CD14-positive monocyte (primary cell): ENCODE measurements around the gene MPND. TPM values are rescaled to one million over a fixed set of nuclear protein-coding genes. Genes with fewer than 3 reads are reported as not detected.

ENCODE experiments used
- DNase-seq, 3 donors: peaks; one replicate each; pipeline ENCODE4 v3.0.0-alpha.2; 2011 to 2022
- H2AFZ ChIP-seq: 2 replicates; pipeline ENCODE4 v1.6.0; 2012; ENCODE audit warnings: mild to moderate bottlenecking, low read depth, low read length, inconsistent platforms; ENCODE audit not compliant: insufficient read depth, poor library complexity, severe bottlenecking
- H3K27ac ChIP-seq, 2 donors: 1 replicate in 1 of 2; 2 replicates in 1 of 2; pipeline ENCODE4 v1.5.1; 2012 to 2013; ENCODE audit warnings: low read length in 2 of 2, control low read depth in 1 of 2, inconsistent platforms in 1 of 2, low read depth in 1 of 2, mild to moderate bottlenecking in 1 of 2
- H3K27me3 ChIP-seq, 2 donors: one replicate each; pipeline versions ENCODE4 v1.6.0 to v1.6.1; 2011 to 2013; ENCODE audit warnings: low read length in 2 of 2; ENCODE audit not compliant: control insufficient read depth in 2 of 2, insufficient read depth in 2 of 2
- H3K36me3 ChIP-seq, 2 donors: replicated peaks in 1 of 2; 1 replicate in 1 of 2; 2 replicates in 1 of 2; pipeline versions ENCODE4 v1.5.1 to v1.6.1; 2012 to 2013; ENCODE audit warnings: low read length in 2 of 2, control low read depth in 1 of 2, inconsistent platforms in 1 of 2, mild to moderate bottlenecking in 1 of 2; ENCODE audit not compliant: insufficient read depth in 2 of 2, control insufficient read depth in 1 of 2
- H3K4me1 ChIP-seq, 2 donors: 1 replicate in 1 of 2; 2 replicates in 1 of 2; pipeline versions ENCODE4 v1.5.1 to v1.6.1; 2012 to 2013; ENCODE audit warnings: low read length in 2 of 2, control low read depth in 1 of 2, inconsistent platforms in 1 of 2, mild to moderate bottlenecking in 1 of 2, moderate library complexity in 1 of 2; ENCODE audit not compliant: insufficient read depth in 2 of 2, control insufficient read depth in 1 of 2
- H3K4me2 ChIP-seq: replicated peaks from 2 replicates; pipeline ENCODE3; 2012; ENCODE audit warnings: low read length, moderate library complexity, mild to moderate bottlenecking; ENCODE audit not compliant: poor library complexity, severe bottlenecking; ENCODE audit errors: extremely low read depth
- H3K4me3 ChIP-seq, 3 experiments: fragments of 200-600 bp in 1 of 3; sonication (generic) in 1 of 3; replicated peaks in 1 of 3; 1 replicate in 2 of 3; 2 replicates in 1 of 3; pipeline ENCODE4 v1.5.1; 2011 to 2013; ENCODE audit warnings: low read length in 3 of 3, mild to moderate bottlenecking in 3 of 3, control low read depth in 2 of 3, low read depth in 2 of 3, inconsistent platforms in 1 of 3, moderate library complexity in 1 of 3
- H3K79me2 ChIP-seq: 2 replicates; pipeline ENCODE4 v1.6.0; 2012; ENCODE audit warnings: mild to moderate bottlenecking, control low read depth, inconsistent platforms, low read length, moderate library complexity; ENCODE audit not compliant: insufficient read depth
- H3K9ac ChIP-seq: 2 replicates; pipeline ENCODE4 v1.6.0; 2017; ENCODE audit warnings: low read length, mild to moderate bottlenecking; ENCODE audit not compliant: insufficient read depth, poor library complexity, severe bottlenecking
- H3K9me3 ChIP-seq, 2 donors: replicated peaks in 1 of 2; 1 replicate in 1 of 2; 2 replicates in 1 of 2; pipeline versions ENCODE4 v1.5.1 to v1.6.1; 2012 to 2013; ENCODE audit warnings: low read length in 2 of 2, control low read depth in 1 of 2; ENCODE audit not compliant: control insufficient read depth in 1 of 2, insufficient read depth in 1 of 2
- H4K20me1 ChIP-seq: 2 replicates; pipeline ENCODE4 v1.6.0; 2012; ENCODE audit warnings: mild to moderate bottlenecking, low read length, control low read depth, moderate library complexity; ENCODE audit not compliant: insufficient read depth
- H3K27ac Mint-ChIP-seq, 7 donors: one replicate each; pipeline ENCODE4 v1.8.0; 2020; ENCODE audit warnings: mild to moderate bottlenecking in 7 of 7, mixed read lengths in 7 of 7, moderate library complexity in 6 of 7, inconsistent platforms in 2 of 7
- H3K27me3 Mint-ChIP-seq, 3 donors: one replicate each; pipeline ENCODE4 v1.8.0; 2021 to 2022; ENCODE audit warnings: low read depth in 3 of 3, mild to moderate bottlenecking in 3 of 3, mixed read lengths in 3 of 3, moderate library complexity in 3 of 3, inconsistent platforms in 1 of 3
- H3K36me3 Mint-ChIP-seq, 2 donors: one replicate each; pipeline ENCODE4 v1.8.0; 2020; ENCODE audit warnings: mixed read lengths in 2 of 2, inconsistent platforms in 1 of 2, mild to moderate bottlenecking in 1 of 2
- H3K4me1 Mint-ChIP-seq: one replicate; pipeline ENCODE4 v1.8.0; 2020; ENCODE audit warnings: mild to moderate bottlenecking, mixed read lengths
- H3K4me3 Mint-ChIP-seq, 2 donors: one replicate each; pipeline ENCODE4 v1.8.0; 2020; ENCODE audit warnings: mild to moderate bottlenecking in 2 of 2, mixed read lengths in 2 of 2, moderate library complexity in 1 of 2
- H3K9me3 Mint-ChIP-seq, 7 donors: one replicate each; pipeline ENCODE4 v1.8.0; 2020 to 2022; ENCODE audit warnings: mixed read lengths in 7 of 7, mild to moderate bottlenecking in 6 of 7, moderate library complexity in 6 of 7, inconsistent platforms in 2 of 7
- CTCF ChIP-seq: fragments of 200-600 bp; IDR thresholded peaks from one replicate; pipeline ENCODE4 v1.8.0; 2022; ENCODE audit warnings: antibody characterized with exemption, mild to moderate bottlenecking
- WGBS: methylation state at CpG from one replicate; pipeline ENCODE4 v1.1.5; 2013; ENCODE audit warnings: missing lambda C conversion rate; ENCODE audit not compliant: insufficient coverage; 5-methylcytosine and 5-hydroxymethylcytosine counted together
- intact Hi-C, 2 donors: fragments of 100-400 bp; cut with micrococcal nuclease; formaldehyde crosslinking; loops; one replicate each; pipeline versions ENCODE4 v1.15.0 to v1.15.1; 2023
- polyA plus RNA-seq, 3 donors: library from polyadenylated mRNA; depleted of rRNA in 1 of 3; unstranded in 2 of 3; stranded (reverse) in 1 of 3; fragments of 300-500 nt in 2 of 3; fragments of >200 nt in 1 of 3; fragmentation: Illumina TruSeq in 2 of 3; gene quantifications; 1 replicate in 2 of 3; 2 replicates in 1 of 3; pipeline ENCODE4 v1.2.3, GENCODE V29; 2012 to 2021

MPND gene
- polyA plus RNA-seq, 3 donors = 6.5 to 15.9 (median 7.0) TPM

GRCh38 chr19:4303819-4304537, 39.4 kb upstream of the MPND start:
- no peak for TF ChIP-seq CTCF
- Histone ChIP-seq H3K4me3 (no peak overlapping the region), H4K20me1 (no peaks in the 10 kb centered on the region), H3K27ac (no peak overlapping the region), H3K9me3 (no peaks in the 10 kb centered on the region), H3K9ac (no peak overlapping the region), H3K79me2 (no peaks in the 10 kb centered on the region), H3K4me1 (peaks cover 0 to 4% of the 10 kb centered on the region in 2 donors), H3K4me2 (peak overlapping the region; percentile 36), H3K27me3 (no peaks in the 10 kb centered on the region), H3K36me3 (no peaks in the 10 kb centered on the region), H2AFZ (peak overlapping the region; percentile 41)
- intact Hi-C loops = no loop called here
- no peak for DNase-seq
- H3K27ac Mint-ChIP-seq = no peak overlapping the region
- WGBS = 44% methylated on average over 7 of the region's 18 CpGs
- H3K4me1 Mint-ChIP-seq = peaks cover 12% of the 10 kb centered on the region
- H3K36me3 Mint-ChIP-seq = no peaks in the 10 kb centered on the region
- H3K27me3 Mint-ChIP-seq = peaks cover 5 to 9% (median 8%) of the 10 kb centered on the region in 3 donors
- no peak overlapping the region for H3K4me3 Mint-ChIP-seq
- H3K9me3 Mint-ChIP-seq = peaks cover 0 to 2% (median 0%) of the 10 kb centered on the region in 7 donors

GRCh38 chr19:4304538-4305256, 38.7 kb upstream of the MPND start, which contains the start of gene FSD1:
TSS of gene FSD1 (plus strand) at chr19:4304598. CDS start at chr19:4304747, 149 bp downstream.
- Histone ChIP-seq H3K27ac (no peak within 1 kb of the TSS), H4K20me1 (no peaks in the 10 kb centered on the region), H3K27me3 (no peaks in the 10 kb centered on the region), H3K79me2 (no peaks in the 10 kb centered on the region), H3K4me1 (peaks cover 0 to 4% of the 10 kb centered on the region in 2 donors), H3K4me2 (peak within 1 kb of the TSS; percentile 36), H3K36me3 (no peaks in the 10 kb centered on the region), H3K9ac (no peak within 1 kb of the TSS), H3K9me3 (no peaks in the 10 kb centered on the region), H2AFZ (peak within 1 kb of the TSS; percentile 41), H3K4me3 (no peak within 1 kb of the TSS)
- H3K9me3 Mint-ChIP-seq = peaks cover 0 to 2% (median 0%) of the 10 kb centered on the region in 7 donors
- 6% methylated on average over 31 of the region's 63 CpGs for WGBS
- H3K27me3 Mint-ChIP-seq = peaks cover 7 to 9% (median 8%) of the 10 kb centered on the region in 3 donors
- peaks cover 12% of the 10 kb centered on the region for H3K4me1 Mint-ChIP-seq
- no peak within 1 kb of the TSS for H3K4me3 Mint-ChIP-seq
- TF ChIP-seq CTCF = no peak
- DNase-seq = no peak
- intact Hi-C loops = no loop called here
- H3K27ac Mint-ChIP-seq = no peak within 1 kb of the TSS
- no peaks in the 10 kb centered on the region for H3K36me3 Mint-ChIP-seq
